ENCODE measurements around the gene NTHL1.

The NTHL1 gene

DNA sequence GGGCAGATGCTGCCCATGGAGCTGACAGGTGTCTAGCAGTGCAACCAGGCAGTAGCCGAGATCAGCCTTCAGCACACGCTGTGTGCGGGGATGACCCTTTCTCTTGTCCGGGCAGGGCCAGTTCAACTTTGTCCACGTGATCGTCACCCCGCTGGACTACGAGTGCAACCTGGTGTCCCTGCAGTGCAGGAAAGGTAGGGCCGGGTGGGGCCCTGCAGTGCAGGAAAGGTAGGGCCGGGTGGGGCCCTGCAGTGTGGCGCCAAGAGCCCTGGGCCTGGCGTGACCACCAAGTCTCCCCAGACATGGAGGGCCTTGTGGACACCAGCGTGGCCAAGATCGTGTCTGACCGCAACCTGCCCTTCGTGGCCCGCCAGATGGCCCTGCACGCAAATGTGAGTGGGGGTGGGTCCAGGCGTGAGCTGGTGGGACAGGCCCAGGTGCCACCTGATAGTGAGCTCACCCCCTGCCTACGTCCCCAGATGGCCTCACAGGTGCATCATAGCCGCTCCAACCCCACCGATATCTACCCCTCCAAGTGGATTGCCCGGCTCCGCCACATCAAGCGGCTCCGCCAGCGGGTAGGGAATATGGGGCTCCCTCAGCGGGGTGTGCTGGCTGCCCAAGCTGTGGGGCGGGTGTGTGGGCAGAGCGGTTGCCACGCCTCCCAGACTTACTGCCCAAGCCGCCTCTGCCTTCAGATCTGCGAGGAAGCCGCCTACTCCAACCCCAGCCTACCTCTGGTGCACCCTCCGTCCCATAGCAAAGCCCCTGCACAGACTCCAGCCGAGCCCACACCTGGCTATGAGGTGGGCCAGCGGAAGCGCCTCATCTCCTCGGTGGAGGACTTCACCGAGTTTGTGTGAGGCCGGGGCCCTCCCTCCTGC lies 40.4 kb upstream of the NTHL1 start:
- H3K4ac ChIP-seq (ENCODE audit: low read depth, low read length): no peak overlapping the region
- H3K79me1 ChIP-seq (ENCODE audit: low read length): peaks cover 3% of the 10 kb centered on the region
- no peak overlapping the region for H4K8ac ChIP-seq (ENCODE audit: low read depth, low read length)
- no peaks in the 10 kb centered on the region for H3K79me2 ChIP-seq (ENCODE audit: control insufficient read depth, insufficient read depth, low read length, poor library complexity)
- H2BK120ac ChIP-seq (ENCODE audit: insufficient read depth, low read length, poor library complexity): no peak overlapping the region
- no peaks in the 10 kb centered on the region for H3K27me3 ChIP-seq (ENCODE audit: insufficient read depth, low read length)
- H3K27ac ChIP-seq (ENCODE audit: low read depth, low read length): no peak overlapping the region
- no peak overlapping the region for H3K23ac ChIP-seq (ENCODE audit: low read length)
- no peak overlapping the region for H3K4me3 ChIP-seq (ENCODE audit: low read depth, low read length)
- peaks cover 7 to 14% of the 10 kb centered on the region in 2 experiments for H3K4me1 ChIP-seq (ENCODE audit: control insufficient read depth in 1 of 2, insufficient read depth in 2 of 2, low read length in 2 of 2)
- no peak overlapping the region for H4K91ac ChIP-seq (ENCODE audit: low read depth, low read length)
- no CpG with 5 or more reads among the region's 41 CpGs for WGBS (ENCODE audit: extremely low coverage, insufficient coverage, insufficient read length)
- no peak overlapping the region for H3K14ac ChIP-seq (ENCODE audit: low read length)
- no peak overlapping the region for H2AK5ac ChIP-seq (ENCODE audit: low read length)
- no peak for DNase-seq
- H3K18ac ChIP-seq (ENCODE audit: low read length): no peak overlapping the region
- peaks cover 3% of the 10 kb centered on the region for H3K9me3 ChIP-seq (ENCODE audit: insufficient read depth, low read depth, low read length)
- H2AFZ ChIP-seq (ENCODE audit: insufficient read depth, low read length, poor library complexity): no peak overlapping the region
- H3K9ac ChIP-seq (ENCODE audit: low read length): no peak overlapping the region
- no peak overlapping the region for H2BK5ac ChIP-seq (ENCODE audit: low read depth, low read length, poor library complexity)
- H3K36me3 ChIP-seq (ENCODE audit: control insufficient read depth in 1 of 2, insufficient read depth in 2 of 2, low read length in 2 of 2): peaks cover 73 to 80% of the 10 kb centered on the region in 2 experiments
- H2BK12ac ChIP-seq (ENCODE audit: low read length): no peak overlapping the region
- H3K4me2 ChIP-seq (ENCODE audit: low read length): no peak overlapping the region
- no peak overlapping the region for H4K12ac ChIP-seq (ENCODE audit: low read depth, low read length)

DNA sequence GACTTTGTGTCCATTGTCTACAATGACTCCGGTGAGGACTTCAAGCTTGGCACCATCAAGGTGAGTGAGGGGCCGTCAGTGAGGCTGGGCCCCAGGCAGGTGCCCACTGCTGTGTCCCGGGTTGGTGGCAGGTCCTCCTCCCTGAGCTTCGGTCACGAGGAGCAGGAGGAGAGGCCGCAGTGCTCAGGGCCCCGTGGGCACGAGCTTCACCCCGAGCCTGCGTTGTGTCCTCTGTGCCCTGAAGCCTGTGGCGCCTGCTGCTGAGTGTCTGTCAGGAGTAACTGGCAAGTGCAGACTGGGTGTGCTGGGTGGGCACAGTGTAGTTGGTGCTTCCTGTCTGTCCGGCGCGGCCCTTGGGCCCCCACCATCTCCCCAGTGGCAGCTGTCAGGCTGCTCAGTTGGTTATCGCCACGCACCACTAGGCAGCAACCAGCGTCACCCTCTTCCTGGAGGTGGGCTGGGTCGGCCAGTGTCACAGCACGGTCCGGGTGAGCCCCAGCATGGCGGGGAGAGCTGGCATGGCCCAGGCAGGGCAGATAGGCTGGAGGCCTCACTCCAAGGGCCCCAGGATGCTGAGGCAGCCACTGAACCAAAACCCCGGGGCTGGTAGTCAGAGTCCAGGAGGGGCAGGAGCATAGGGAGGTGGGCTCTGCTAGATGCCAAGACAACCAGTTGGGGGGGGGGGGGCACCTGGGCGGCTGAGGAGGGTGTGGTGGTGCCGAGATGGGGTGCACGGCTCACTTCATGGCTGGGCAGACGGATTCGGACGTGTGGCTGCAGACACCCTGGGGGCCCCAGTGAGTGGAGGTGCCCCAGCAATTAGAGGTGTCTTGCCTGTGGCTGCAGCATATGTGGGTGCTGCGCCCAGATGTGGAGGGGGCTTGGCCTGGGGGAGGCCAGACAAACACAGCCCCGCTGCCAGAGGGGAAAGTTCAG lies 39.4 kb upstream of the NTHL1 start:
- no peak overlapping the region for H2BK120ac ChIP-seq (ENCODE audit: insufficient read depth, low read length, poor library complexity)
- H3K9me3 ChIP-seq (ENCODE audit: insufficient read depth, low read depth, low read length): peaks cover 3% of the 10 kb centered on the region
- H3K23ac ChIP-seq (ENCODE audit: low read length): no peak overlapping the region
- no peaks in the 10 kb centered on the region for H3K27me3 ChIP-seq (ENCODE audit: insufficient read depth, low read length)
- WGBS (ENCODE audit: extremely low coverage, insufficient coverage, insufficient read length): no CpG with 5 or more reads among the region's 30 CpGs
- H3K79me1 ChIP-seq (ENCODE audit: low read length): peaks cover 3% of the 10 kb centered on the region
- H4K12ac ChIP-seq (ENCODE audit: low read depth, low read length): no peak overlapping the region
- H2AFZ ChIP-seq (ENCODE audit: insufficient read depth, low read length, poor library complexity): no peak overlapping the region
- no peak overlapping the region for H3K14ac ChIP-seq (ENCODE audit: low read length)
- H2AK5ac ChIP-seq (ENCODE audit: low read length): no peak overlapping the region
- peaks cover 76 to 81% of the 10 kb centered on the region in 2 experiments for H3K36me3 ChIP-seq (ENCODE audit: control insufficient read depth in 1 of 2, insufficient read depth in 2 of 2, low read length in 2 of 2)
- H3K18ac ChIP-seq (ENCODE audit: low read length): no peak overlapping the region
- no peak overlapping the region for H4K91ac ChIP-seq (ENCODE audit: low read depth, low read length)
- H3K4me2 ChIP-seq (ENCODE audit: low read length): no peak overlapping the region
- no peak overlapping the region for H2BK5ac ChIP-seq (ENCODE audit: low read depth, low read length, poor library complexity)
- H3K4ac ChIP-seq (ENCODE audit: low read depth, low read length): no peak overlapping the region
- DNase-seq: no peak
- H2BK12ac ChIP-seq (ENCODE audit: low read length): no peak overlapping the region
- H3K27ac ChIP-seq (ENCODE audit: low read depth, low read length): no peak overlapping the region
- H3K4me3 ChIP-seq (ENCODE audit: low read depth, low read length): no peak overlapping the region
- no peak overlapping the region for H3K9ac ChIP-seq (ENCODE audit: low read length)
- peaks cover 7 to 11% of the 10 kb centered on the region in 2 experiments for H3K4me1 ChIP-seq (ENCODE audit: control insufficient read depth in 1 of 2, insufficient read depth in 2 of 2, low read length in 2 of 2)
- H4K8ac ChIP-seq (ENCODE audit: low read depth, low read length): no peak overlapping the region
- H3K79me2 ChIP-seq (ENCODE audit: control insufficient read depth, insufficient read depth, low read length, poor library complexity): no peaks in the 10 kb centered on the region

DNA sequence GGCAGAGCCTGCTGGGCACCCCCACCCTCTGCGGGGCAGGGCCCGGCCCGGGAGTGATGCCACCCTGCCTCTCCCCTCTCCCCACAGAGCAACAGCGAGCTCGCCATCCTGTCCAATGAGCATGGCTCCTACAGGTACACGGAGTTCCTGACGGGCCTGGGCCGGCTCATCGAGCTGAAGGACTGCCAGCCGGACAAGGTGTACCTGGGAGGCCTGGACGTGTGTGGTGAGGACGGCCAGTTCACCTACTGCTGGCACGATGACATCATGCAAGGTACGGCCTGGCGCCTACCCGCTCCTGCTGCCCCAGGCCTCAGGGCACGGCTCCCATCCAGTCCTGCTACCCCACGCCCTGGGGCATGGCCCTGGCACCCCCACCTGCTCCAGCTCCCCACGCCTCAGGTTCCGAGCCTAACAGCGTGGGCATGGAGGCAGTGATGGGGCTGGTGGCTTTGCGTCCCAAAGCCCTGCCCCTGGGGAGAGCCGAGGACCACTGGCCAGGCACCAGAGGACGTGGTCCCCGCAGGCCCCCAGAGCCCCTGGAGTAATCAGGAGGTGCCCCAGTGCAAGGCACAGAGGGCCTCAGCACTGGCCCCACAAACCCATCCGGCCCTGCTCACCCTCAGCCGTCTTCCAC lies 38.6 kb upstream of the NTHL1 start:
- no CpG with 5 or more reads among the region's 27 CpGs for WGBS (ENCODE audit: extremely low coverage, insufficient coverage, insufficient read length)

DNA sequence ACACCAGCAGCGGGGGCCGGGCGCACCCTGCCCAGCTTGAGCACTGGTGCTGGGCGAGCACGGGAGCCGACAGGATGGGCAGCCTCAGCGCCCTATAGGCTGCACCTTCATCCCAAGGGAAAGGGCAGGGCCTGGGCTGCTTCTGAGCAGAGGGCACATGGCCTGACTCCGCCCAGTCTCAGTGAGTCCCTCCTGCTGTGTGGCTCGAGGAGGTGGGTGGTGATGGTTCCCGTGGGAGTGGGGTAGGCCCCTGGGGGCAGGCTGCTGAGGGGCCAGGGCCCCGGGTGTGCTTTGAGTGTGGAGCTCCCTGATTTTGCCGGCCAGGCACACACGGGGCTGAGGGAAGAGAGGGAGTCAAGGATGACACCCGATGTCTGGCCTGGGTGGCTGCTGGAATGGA lies 38.0 kb upstream of the NTHL1 start:
- H3K18ac ChIP-seq (ENCODE audit: low read length): no peak overlapping the region
- no peak overlapping the region for H4K91ac ChIP-seq (ENCODE audit: low read depth, low read length)
- H2BK12ac ChIP-seq (ENCODE audit: low read length): no peak overlapping the region
- H3K36me3 ChIP-seq (ENCODE audit: control insufficient read depth in 1 of 2, insufficient read depth in 2 of 2, low read length in 2 of 2): peaks cover 90 to 93% of the 10 kb centered on the region in 2 experiments
- H3K4ac ChIP-seq (ENCODE audit: low read depth, low read length): no peak overlapping the region
- WGBS (ENCODE audit: extremely low coverage, insufficient coverage, insufficient read length): no CpG with 5 or more reads among the region's 14 CpGs
- no peak overlapping the region for H2AK5ac ChIP-seq (ENCODE audit: low read length)
- H3K23ac ChIP-seq (ENCODE audit: low read length): no peak overlapping the region
- no peak overlapping the region for H3K27ac ChIP-seq (ENCODE audit: low read depth, low read length)
- no peak overlapping the region for H3K4me2 ChIP-seq (ENCODE audit: low read length)
- H3K79me2 ChIP-seq (ENCODE audit: control insufficient read depth, insufficient read depth, low read length, poor library complexity): no peaks in the 10 kb centered on the region
- peaks cover 3% of the 10 kb centered on the region for H3K9me3 ChIP-seq (ENCODE audit: insufficient read depth, low read depth, low read length)
- H4K8ac ChIP-seq (ENCODE audit: low read depth, low read length): no peak overlapping the region
- no peak for DNase-seq
- H3K9ac ChIP-seq (ENCODE audit: low read length): no peak overlapping the region
- H3K27me3 ChIP-seq (ENCODE audit: insufficient read depth, low read length): no peaks in the 10 kb centered on the region
- no peak overlapping the region for H4K12ac ChIP-seq (ENCODE audit: low read depth, low read length)
- no peak overlapping the region for H3K4me3 ChIP-seq (ENCODE audit: low read depth, low read length)
- no peak overlapping the region for H3K14ac ChIP-seq (ENCODE audit: low read length)
- no peaks in the 10 kb centered on the region for H3K79me1 ChIP-seq (ENCODE audit: low read length)
- no peak overlapping the region for H2AFZ ChIP-seq (ENCODE audit: insufficient read depth, low read length, poor library complexity)
- H2BK120ac ChIP-seq (ENCODE audit: insufficient read depth, low read length, poor library complexity): no peak overlapping the region
- peaks cover 0 to 4% of the 10 kb centered on the region in 2 experiments for H3K4me1 ChIP-seq (ENCODE audit: control insufficient read depth in 1 of 2, insufficient read depth in 2 of 2, low read length in 2 of 2)
- H2BK5ac ChIP-seq (ENCODE audit: low read depth, low read length, poor library complexity): no peak overlapping the region

More for the DNA sequence above, 38.6 kb upstream of the NTHL1 start:
- H3K79me2 ChIP-seq (ENCODE audit: control insufficient read depth, insufficient read depth, low read length, poor library complexity): no peaks in the 10 kb centered on the region
- H3K79me1 ChIP-seq (ENCODE audit: low read length): no peaks in the 10 kb centered on the region
- peaks cover 0 to 4% of the 10 kb centered on the region in 2 experiments for H3K4me1 ChIP-seq (ENCODE audit: control insufficient read depth in 1 of 2, insufficient read depth in 2 of 2, low read length in 2 of 2)
- H4K91ac ChIP-seq (ENCODE audit: low read depth, low read length): no peak overlapping the region
- DNase-seq: no peak
- H2AK5ac ChIP-seq (ENCODE audit: low read length): no peak overlapping the region
- H3K4me2 ChIP-seq (ENCODE audit: low read length): no peak overlapping the region
- peak overlapping the region; percentile 39 for H3K4me3 ChIP-seq (ENCODE audit: low read depth, low read length)
- H2BK12ac ChIP-seq (ENCODE audit: low read length): no peak overlapping the region
- H3K14ac ChIP-seq (ENCODE audit: low read length): no peak overlapping the region
- no peak overlapping the region for H4K12ac ChIP-seq (ENCODE audit: low read depth, low read length)
- no peak overlapping the region for H3K23ac ChIP-seq (ENCODE audit: low read length)
- H2BK120ac ChIP-seq (ENCODE audit: insufficient read depth, low read length, poor library complexity): no peak overlapping the region
- H2BK5ac ChIP-seq (ENCODE audit: low read depth, low read length, poor library complexity): no peak overlapping the region
- peaks cover 3% of the 10 kb centered on the region for H3K9me3 ChIP-seq (ENCODE audit: insufficient read depth, low read depth, low read length)
- H3K27me3 ChIP-seq (ENCODE audit: insufficient read depth, low read length): no peaks in the 10 kb centered on the region
- no peak overlapping the region for H3K9ac ChIP-seq (ENCODE audit: low read length)
- H4K8ac ChIP-seq (ENCODE audit: low read depth, low read length): no peak overlapping the region
- no peak overlapping the region for H2AFZ ChIP-seq (ENCODE audit: insufficient read depth, low read length, poor library complexity)
- H3K18ac ChIP-seq (ENCODE audit: low read length): no peak overlapping the region
- H3K4ac ChIP-seq (ENCODE audit: low read depth, low read length): no peak overlapping the region
- H3K36me3 ChIP-seq (ENCODE audit: control insufficient read depth in 1 of 2, insufficient read depth in 2 of 2, low read length in 2 of 2): peaks cover 85 to 88% of the 10 kb centered on the region in 2 experiments
- H3K27ac ChIP-seq (ENCODE audit: low read depth, low read length): no peak overlapping the region

Measured in trophoblast cell (in vitro differentiated cells and primary cell).